Astrocyte (in vitro differentiated cells and primary cell): ENCODE data around the gene TNFAIP8L3. TPM values are rescaled to one million over a fixed set of nuclear protein-coding genes. Genes with fewer than 3 reads are reported as not detected.

Experiments used
- DNase-seq: peaks from one replicate; pipeline ENCODE4 v3.0.0-alpha.2; 2010; ENCODE audit warnings: low read depth
- FAIRE-seq: peaks from 2 replicates; lab custom pipeline; 2011; peaks lifted over from hg19 to GRCh38; lab: Jason Lieb, UNC
- H2AFZ ChIP-seq: 2 replicates; pipeline ENCODE4 v1.6.0; 2012; ENCODE audit warnings: low read depth, low read length, inconsistent platforms
- H3K27ac ChIP-seq: 2 replicates; pipeline ENCODE4 v1.5.1; 2011; ENCODE audit warnings: low read depth, low read length, inconsistent platforms
- H3K27me3 ChIP-seq: 2 replicates; pipeline ENCODE4 v1.6.0; 2011; ENCODE audit warnings: low read length, inconsistent platforms; ENCODE audit not compliant: insufficient read depth
- H3K36me3 ChIP-seq: 2 replicates; pipeline ENCODE4 v1.5.1; 2011; ENCODE audit warnings: low read length, inconsistent platforms; ENCODE audit not compliant: insufficient read depth
- H3K4me1 ChIP-seq: 2 replicates; pipeline ENCODE4 v1.5.1; 2011; ENCODE audit warnings: low read length, inconsistent platforms; ENCODE audit not compliant: insufficient read depth
- H3K4me2 ChIP-seq: 2 replicates; pipeline ENCODE4 v1.6.0; 2012; ENCODE audit warnings: low read length, inconsistent platforms
- H3K4me3 ChIP-seq: 2 replicates; pipeline ENCODE4 v1.5.1; 2011; ENCODE audit warnings: low read depth, mild to moderate bottlenecking, low read length, inconsistent platforms; ENCODE audit not compliant: insufficient read depth
- H3K79me2 ChIP-seq: 2 replicates; pipeline ENCODE4 v1.6.0; 2012; ENCODE audit warnings: mild to moderate bottlenecking, low read length, inconsistent platforms; ENCODE audit not compliant: insufficient read depth
- H3K9ac ChIP-seq: 2 replicates; pipeline ENCODE4 v1.6.0; 2012; ENCODE audit warnings: mild to moderate bottlenecking, low read length, inconsistent platforms
- H3K9me3 ChIP-seq: 2 replicates; pipeline ENCODE4 v1.5.1; 2012; ENCODE audit warnings: low read depth, mild to moderate bottlenecking, low read length, inconsistent platforms; ENCODE audit not compliant: insufficient read depth
- H4K20me1 ChIP-seq: 2 replicates; pipeline ENCODE4 v1.6.0; 2012; ENCODE audit warnings: low read length, inconsistent platforms; ENCODE audit not compliant: insufficient read depth
- H3K27ac Mint-ChIP-seq: one replicate; pipeline ENCODE4 v1.8.0; 2021; ENCODE audit warnings: mild to moderate bottlenecking, mixed read lengths; ENCODE audit not compliant: unreplicated experiment
- H3K27me3 Mint-ChIP-seq: one replicate; pipeline ENCODE4 v1.8.0; 2021; ENCODE audit warnings: low read depth, mixed read lengths; ENCODE audit not compliant: unreplicated experiment
- H3K36me3 Mint-ChIP-seq: one replicate; pipeline ENCODE4 v1.8.0; 2021; ENCODE audit warnings: low read depth, mixed read lengths; ENCODE audit not compliant: unreplicated experiment
- H3K4me1 Mint-ChIP-seq: one replicate; pipeline ENCODE4 v1.8.0; 2021; ENCODE audit warnings: low read depth, mixed read lengths; ENCODE audit not compliant: unreplicated experiment
- H3K4me3 Mint-ChIP-seq: one replicate; pipeline ENCODE4 v1.8.0; 2021; ENCODE audit warnings: mild to moderate bottlenecking, moderate library complexity, mixed read lengths; ENCODE audit not compliant: unreplicated experiment
- H3K9me3 Mint-ChIP-seq: one replicate; pipeline ENCODE4 v1.8.0; 2021; ENCODE audit warnings: mild to moderate bottlenecking, mixed read lengths; ENCODE audit not compliant: unreplicated experiment
- EZH2 ChIP-seq: IDR thresholded peaks from 2 replicates; pipeline ENCODE4 v1.6.1; 2012; ENCODE audit warnings: mild to moderate bottlenecking, low read length, inconsistent platforms; ENCODE audit not compliant: insufficient read depth
- total RNA-seq: library from RNA; stranded (reverse); gene quantifications from 2 replicates; pipeline ENCODE4 v1.2.1, GENCODE V29; 2021
- TF ChIP-seq, protein P1 (sequence below): IDR thresholded peaks from 2 replicates; pipeline ENCODE4 v1.5.1; 2011; ENCODE audit warnings: low read depth, mild to moderate bottlenecking, inconsistent platforms, low read length, moderate library complexity; ENCODE audit not compliant: insufficient read depth

Gene TNFAIP8L3
- total RNA-seq, 1 donor from 2014 or later = 1.1 TPM

DNA sequence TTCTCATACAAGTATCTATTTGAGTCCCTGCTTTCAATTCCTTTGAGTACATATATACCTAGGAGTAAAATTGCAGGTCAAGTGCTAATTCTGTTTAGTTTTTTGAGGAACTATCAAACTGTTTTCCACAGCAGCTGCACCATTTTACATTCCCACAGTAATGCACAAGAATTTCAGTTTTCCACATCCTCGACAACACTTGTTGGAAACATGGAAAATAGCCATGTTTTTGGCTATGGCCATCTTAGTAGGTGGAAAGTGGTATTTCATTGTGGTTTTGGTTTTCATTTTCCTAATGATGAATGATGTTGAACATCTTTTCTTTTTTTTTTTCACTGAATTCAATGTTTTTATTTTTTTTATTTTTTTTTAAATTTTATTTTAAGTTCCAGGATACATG is 44.4 kb upstream of the TNFAIP8L3 start:
- Histone ChIP-seq H3K36me3 (no peaks in the 10 kb centered on the region), H3K9me3 (no peaks in the 10 kb centered on the region), H3K27ac (no peak overlapping the region), H3K79me2 (no peaks in the 10 kb centered on the region), H4K20me1 (no peaks in the 10 kb centered on the region), H3K4me1 (peaks cover 4% of the 10 kb centered on the region), H3K4me3 (no peak overlapping the region), H2AFZ (no peak overlapping the region), H3K4me2 (no peak overlapping the region), H3K27me3 (no peaks in the 10 kb centered on the region), H3K9ac (no peak overlapping the region)
- peaks cover 5% of the 10 kb centered on the region for H3K9me3 Mint-ChIP-seq
- H3K36me3 Mint-ChIP-seq = no peaks in the 10 kb centered on the region
- DNase-seq (peak; percentile 68), FAIRE-seq (no peak)
- no peak overlapping the region for H3K27ac Mint-ChIP-seq
- H3K4me3 Mint-ChIP-seq = no peak overlapping the region
- TF ChIP-seq, protein P1, sequence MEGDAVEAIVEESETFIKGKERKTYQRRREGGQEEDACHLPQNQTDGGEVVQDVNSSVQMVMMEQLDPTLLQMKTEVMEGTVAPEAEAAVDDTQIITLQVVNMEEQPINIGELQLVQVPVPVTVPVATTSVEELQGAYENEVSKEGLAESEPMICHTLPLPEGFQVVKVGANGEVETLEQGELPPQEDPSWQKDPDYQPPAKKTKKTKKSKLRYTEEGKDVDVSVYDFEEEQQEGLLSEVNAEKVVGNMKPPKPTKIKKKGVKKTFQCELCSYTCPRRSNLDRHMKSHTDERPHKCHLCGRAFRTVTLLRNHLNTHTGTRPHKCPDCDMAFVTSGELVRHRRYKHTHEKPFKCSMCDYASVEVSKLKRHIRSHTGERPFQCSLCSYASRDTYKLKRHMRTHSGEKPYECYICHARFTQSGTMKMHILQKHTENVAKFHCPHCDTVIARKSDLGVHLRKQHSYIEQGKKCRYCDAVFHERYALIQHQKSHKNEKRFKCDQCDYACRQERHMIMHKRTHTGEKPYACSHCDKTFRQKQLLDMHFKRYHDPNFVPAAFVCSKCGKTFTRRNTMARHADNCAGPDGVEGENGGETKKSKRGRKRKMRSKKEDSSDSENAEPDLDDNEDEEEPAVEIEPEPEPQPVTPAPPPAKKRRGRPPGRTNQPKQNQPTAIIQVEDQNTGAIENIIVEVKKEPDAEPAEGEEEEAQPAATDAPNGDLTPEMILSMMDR = no peak
- no peak for TF ChIP-seq EZH2
- H3K27me3 Mint-ChIP-seq = peaks cover 10% of the 10 kb centered on the region
- H3K4me1 Mint-ChIP-seq = peaks cover 3% of the 10 kb centered on the region

DNA sequence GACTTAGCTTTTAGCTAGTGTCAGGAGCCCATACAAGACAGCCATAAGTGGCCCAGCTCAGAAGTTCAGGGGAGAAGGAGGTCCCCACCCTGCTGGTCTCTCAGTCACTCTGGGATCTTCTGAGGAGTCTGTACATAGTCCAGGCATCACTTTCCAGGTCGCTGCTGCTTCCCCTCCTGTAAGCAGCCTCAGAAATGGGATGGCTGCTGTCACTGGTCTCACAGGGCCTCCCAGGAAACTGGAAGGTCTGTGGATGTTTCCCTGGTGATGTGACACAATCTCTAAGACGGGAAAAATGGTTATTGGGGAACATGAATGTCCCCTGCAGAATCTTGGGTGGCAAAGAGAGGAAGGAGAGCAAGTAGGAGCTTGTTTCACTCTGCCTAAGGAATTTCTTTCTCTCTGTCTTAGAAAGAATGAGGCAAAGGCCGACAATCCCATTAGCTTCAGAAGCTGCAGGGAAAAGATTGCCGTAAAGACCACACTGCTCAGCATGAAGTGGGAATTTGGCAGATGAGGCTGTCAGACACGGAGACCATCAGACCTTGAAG is 43.2 kb upstream of the TNFAIP8L3 start:
- no peak for FAIRE-seq
- H3K4me1 Mint-ChIP-seq = peaks cover 3% of the 10 kb centered on the region
- no peaks in the 10 kb centered on the region for H3K27me3 ChIP-seq

DNA sequence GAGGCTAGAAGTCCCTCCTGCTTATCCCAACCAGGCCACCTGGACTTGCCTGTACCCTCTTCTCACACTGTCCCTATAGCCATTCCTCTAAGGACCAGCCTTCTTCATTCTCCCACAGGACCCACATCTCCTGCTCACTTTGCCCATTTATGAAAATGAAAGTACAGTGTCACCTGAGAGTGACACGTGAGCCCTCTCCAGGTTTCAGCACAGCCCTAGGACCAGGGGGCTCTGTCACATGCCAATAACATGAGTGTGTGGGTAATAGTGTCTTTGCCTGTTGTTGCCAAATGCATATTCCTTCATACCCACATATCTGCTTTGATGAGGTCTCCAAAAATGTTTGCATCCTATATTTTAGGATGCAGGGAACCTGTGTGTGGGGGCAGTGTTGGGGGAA is 42.3 kb upstream of the TNFAIP8L3 start:
- Histone ChIP-seq H3K36me3 (no peaks in the 10 kb centered on the region), H3K4me1 (peaks cover 9% of the 10 kb centered on the region), H3K79me2 (no peaks in the 10 kb centered on the region), H3K4me3 (no peak overlapping the region), H3K4me2 (no peak overlapping the region), H3K27ac (no peak overlapping the region), H2AFZ (no peak overlapping the region), H3K27me3 (no peaks in the 10 kb centered on the region), H4K20me1 (no peaks in the 10 kb centered on the region), H3K9me3 (no peaks in the 10 kb centered on the region), H3K9ac (no peak overlapping the region)
- no peak overlapping the region for H3K27ac Mint-ChIP-seq
- H3K27me3 Mint-ChIP-seq = peaks cover 10% of the 10 kb centered on the region
- H3K4me1 Mint-ChIP-seq = peaks cover 12% of the 10 kb centered on the region
- DNase-seq (no peak), FAIRE-seq (no peak)
- H3K4me3 Mint-ChIP-seq = no peak overlapping the region
- H3K9me3 Mint-ChIP-seq = peaks cover 5% of the 10 kb centered on the region
- TF ChIP-seq, protein P1 = no peak
- no peak for TF ChIP-seq EZH2
- H3K36me3 Mint-ChIP-seq = no peaks in the 10 kb centered on the region

More for the DNA sequence above, 43.2 kb upstream of the TNFAIP8L3 start:
- no peaks in the 10 kb centered on the region for H4K20me1 ChIP-seq
- no peak overlapping the region for H3K4me3 ChIP-seq
- no peak for TF ChIP-seq EZH2
- TF ChIP-seq, protein P1 = no peak
- Mint-ChIP-seq H3K36me3 (no peaks in the 10 kb centered on the region), H3K27ac (no peak overlapping the region), H3K4me3 (no peak overlapping the region), H3K27me3 (peaks cover 10% of the 10 kb centered on the region), H3K9me3 (peaks cover 5% of the 10 kb centered on the region)
- no peak overlapping the region for H3K9ac ChIP-seq
- H3K27ac ChIP-seq = no peak overlapping the region
- no peak overlapping the region for H2AFZ ChIP-seq
- H3K36me3 ChIP-seq = no peaks in the 10 kb centered on the region
- H3K79me2 ChIP-seq = no peaks in the 10 kb centered on the region
- peaks cover 4% of the 10 kb centered on the region for H3K4me1 ChIP-seq
- H3K9me3 ChIP-seq = no peaks in the 10 kb centered on the region
- H3K4me2 ChIP-seq = no peak overlapping the region
- no peak for DNase-seq
